LNCAP (cell line): ENCODE data around the gene NUDT14.

ENCODE experiments used
- TF ChIP-seq, protein P1 (sequence below): fragments of 450-650 bp; IDR thresholded peaks from 2 replicates; pipeline ENCODE4 v1.5.1; 2017; ENCODE audit warnings: mild to moderate bottlenecking

NUDT14 gene

DNA sequence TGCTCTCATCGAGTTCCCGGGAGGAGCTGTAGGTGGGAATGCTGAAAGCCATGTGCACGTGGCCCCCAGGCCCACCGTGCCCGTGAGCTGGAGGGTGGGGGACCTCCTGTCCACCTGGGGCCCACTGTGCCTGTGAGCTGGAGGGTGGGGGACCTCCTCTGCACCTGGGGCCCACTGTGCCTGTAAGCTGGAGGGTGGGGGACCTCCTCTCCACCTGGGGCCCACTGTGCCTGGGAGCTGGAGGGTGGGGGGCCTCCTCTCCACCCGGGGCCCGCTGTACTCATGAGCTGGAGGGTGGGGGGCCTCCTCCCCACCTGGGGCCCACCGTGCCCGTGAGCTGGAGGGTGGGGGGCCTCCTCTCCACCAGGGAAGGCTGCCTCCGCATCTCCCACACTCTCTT, 13.9 kb upstream of the NUDT14 start:
- TF ChIP-seq, protein P1, sequence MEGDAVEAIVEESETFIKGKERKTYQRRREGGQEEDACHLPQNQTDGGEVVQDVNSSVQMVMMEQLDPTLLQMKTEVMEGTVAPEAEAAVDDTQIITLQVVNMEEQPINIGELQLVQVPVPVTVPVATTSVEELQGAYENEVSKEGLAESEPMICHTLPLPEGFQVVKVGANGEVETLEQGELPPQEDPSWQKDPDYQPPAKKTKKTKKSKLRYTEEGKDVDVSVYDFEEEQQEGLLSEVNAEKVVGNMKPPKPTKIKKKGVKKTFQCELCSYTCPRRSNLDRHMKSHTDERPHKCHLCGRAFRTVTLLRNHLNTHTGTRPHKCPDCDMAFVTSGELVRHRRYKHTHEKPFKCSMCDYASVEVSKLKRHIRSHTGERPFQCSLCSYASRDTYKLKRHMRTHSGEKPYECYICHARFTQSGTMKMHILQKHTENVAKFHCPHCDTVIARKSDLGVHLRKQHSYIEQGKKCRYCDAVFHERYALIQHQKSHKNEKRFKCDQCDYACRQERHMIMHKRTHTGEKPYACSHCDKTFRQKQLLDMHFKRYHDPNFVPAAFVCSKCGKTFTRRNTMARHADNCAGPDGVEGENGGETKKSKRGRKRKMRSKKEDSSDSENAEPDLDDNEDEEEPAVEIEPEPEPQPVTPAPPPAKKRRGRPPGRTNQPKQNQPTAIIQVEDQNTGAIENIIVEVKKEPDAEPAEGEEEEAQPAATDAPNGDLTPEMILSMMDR = no peak

DNA sequence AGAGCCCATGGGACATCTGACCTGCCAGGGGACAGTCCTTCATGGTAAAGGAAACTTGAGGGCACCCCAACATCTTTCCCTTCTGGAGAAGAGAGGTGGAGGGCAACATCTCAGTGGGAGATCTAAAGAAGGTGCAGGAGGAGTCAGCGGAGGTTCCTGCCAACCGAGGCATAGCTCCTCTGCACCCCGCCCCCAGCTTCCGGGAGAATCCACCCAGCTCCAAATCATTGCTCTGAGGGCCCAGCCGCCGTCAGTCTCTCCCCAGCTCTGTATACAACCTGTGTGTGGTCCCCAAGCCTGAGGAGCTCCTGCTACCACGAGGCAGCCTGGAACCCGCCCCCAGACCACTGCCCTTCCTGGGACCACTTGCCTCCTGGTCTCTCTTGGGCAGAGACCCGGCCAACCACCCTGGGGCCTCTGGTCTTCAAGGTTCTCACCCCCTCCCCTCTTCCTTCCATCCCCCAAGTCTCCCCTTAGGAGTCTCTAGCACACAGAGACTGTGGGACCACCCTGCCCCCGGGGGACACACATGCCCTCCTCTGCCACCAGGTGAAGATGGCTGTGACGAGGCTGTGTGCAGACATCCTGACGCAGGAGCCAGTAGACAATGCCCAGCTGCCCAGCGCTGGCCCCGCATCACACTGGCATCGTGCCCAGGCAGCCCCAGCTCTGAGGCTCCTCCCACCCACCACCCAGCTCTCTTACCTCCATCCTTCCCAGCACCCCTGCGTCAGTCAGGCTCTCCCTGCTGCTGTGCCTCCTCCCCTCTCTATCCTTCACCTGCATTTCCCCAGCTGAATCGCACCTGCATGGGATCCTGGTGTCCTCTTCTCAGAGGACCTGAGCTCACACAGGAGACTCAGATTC, 13.0 kb upstream of the NUDT14 start:
- TF ChIP-seq, protein P1 = no peak

DNA sequence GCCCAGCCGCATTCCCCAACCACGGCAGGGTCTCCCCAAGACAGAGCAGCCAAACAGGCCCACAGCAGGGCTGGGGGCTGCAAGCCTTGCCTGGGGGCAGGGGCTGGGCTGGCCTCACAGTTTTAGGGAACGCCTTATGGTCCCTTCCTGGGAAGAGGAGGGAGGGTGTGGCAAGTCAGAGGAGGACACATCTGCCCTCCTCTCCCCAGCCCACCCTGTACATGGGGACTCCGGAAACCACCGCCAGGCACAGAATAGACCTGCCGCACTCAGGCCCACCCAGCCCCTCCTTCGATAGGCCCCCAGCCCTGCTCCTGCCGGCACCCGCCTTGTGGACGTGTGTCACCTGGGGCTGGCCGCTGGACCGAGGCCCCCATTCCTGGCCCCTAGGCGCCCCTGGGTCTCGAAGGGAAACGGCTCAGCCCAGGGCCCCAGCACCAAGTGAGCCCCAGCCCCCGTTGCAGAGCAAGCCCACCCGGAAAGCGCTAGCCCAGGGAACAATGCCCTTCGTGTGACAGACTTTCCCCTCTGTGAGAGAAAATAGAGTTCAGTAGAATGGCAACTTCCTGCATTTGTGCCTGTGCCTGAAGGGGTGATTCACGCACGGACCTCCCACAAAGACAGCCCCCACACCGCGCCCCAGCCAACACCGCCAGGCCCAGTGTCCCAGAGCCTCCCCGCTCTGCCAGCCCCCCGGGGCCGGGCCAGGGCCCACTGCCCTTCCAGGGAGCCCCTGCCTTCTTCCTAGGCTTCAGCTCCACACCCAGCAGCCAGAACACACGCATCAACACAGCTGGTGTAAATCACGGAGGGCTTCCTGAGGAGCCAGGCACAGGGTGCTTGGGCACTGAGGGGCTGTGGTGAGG, 12.0 kb upstream of the NUDT14 start:
- TF ChIP-seq, protein P1 = no peak

DNA sequence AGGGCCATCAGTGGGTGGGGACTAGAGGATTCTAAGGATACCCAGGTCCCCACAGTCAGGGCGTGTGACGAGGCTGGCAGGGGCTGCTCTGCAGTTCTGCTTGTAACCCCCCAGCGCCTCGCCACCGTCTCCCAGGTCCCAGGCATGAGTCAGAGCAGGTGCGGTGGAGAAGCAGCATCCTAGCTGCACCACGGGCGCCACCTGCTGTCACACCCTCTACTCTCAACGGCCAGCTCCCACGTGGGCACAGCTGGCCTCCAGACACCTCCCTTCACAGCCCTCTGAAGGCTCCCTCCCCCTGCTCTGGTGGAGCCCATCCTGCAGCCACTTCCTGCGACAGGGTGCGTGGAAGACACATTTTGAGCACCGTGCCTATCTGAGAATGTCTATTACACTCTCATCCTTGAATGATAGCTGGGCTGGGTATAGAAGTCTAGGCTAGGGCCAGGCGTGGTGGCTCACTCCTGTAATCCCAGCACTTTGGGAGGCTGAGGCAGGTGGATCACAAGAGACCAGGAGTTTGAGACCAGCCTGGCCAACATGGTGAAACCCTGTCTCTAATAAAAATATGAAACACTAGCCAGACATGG, 6.9 kb upstream of the NUDT14 start:
- TF ChIP-seq, protein P1 = no peak

DNA sequence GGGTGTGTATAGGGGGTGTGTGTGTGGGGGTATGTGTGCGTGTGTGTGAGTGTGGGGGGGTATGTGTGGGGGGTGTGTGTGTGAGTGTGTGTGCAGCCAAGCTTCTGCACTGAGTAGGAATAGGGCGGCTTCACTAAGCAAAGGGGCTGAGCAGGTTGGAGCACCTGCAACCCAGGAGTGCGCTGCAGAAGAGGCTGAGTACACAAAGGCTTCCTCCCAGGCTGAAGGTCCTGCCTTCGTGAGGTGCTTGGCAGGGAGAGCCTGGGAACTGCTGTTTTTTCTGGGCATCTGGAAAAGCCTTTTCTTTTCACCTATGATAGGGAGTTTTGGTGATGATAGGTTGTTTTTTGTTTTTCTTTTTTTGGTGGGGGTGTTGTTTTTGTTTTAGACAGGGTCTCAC, 6.0 kb upstream of the NUDT14 start:
- TF ChIP-seq, protein P1 = no peak

DNA sequence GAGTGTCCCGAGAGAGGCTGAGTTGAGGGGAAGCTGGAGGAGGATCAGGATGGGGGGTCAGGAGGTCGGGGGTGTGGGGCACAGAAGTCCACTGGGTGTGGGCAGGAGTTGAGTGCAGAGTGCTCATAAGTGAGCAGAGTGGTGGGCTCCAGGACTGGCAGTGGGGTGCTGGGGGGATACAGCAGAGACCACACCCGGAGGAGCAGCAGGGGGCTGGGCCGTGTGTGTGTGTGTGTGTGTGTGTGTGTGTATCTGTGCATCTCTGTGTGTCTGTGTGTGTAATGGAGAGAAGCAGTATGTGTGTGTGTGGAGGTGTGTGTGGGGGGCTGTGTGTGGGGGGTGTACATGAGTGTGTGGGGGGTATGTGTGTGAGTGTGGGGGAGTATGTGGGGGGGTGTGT, 4.9 kb upstream of the NUDT14 start:
- TF ChIP-seq, protein P1 = no peak

DNA sequence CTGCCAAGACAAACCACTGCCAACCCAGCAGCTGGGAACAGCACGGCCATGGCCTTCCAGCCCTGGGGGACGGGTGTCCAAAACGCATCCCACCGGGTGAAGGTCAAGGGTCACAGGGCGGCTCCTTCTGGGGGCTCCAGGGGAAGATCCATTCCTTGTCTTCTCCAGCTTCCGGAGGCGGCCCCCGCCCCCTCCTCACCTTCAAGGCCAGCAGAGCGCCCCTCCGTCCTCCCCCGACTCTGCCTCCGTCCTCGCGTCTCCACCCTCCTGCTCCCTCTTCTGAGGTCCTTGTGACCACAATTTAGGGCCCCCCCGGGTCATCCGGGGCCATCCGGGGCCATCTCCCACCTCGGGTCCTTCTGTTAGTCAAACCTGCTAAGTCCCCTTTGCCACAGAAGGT, 3.9 kb upstream of the NUDT14 start:
- TF ChIP-seq, protein P1 = no peak
